8988T (cell line): ENCODE data around the gene SGMS2.
A peak's percentile ranks its signal among the peaks of the same experiment; 100 is the strongest.
"Not testable (repeated sequence)": the region's sequence is repeated elsewhere in the genome, so short reads cannot be mapped to it uniquely, and the experiment has no call there.

Source experiments
- DNase-seq: peaks from one replicate; pipeline ENCODE4 v3.0.0; 2011

Gene SGMS2

DNA sequence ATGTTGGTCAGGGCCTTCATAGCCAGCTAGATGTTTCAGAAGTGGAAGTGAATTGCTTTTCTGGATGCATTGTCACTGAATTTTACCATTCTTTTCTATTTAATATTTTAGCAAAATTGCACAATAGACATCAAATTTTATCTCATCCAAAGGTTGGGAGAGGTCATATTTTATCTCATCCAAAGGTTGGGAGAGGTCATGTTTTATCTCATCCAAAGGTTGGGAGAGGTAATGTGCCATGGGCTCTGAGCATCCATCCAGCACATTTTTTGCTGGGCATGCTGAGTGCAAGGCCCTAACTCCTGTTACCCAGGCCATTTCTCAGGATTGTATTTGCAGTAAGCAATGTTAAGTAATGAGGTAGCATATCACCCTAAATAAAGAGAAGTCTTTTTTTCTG, 91.9 kb downstream of the SGMS2 start:
- DNase-seq = no peak

- DNase-seq = no peak
Observed at GRCh38 chr4:107917500-107917899, 92.8 kb downstream of the SGMS2 start.

DNA sequence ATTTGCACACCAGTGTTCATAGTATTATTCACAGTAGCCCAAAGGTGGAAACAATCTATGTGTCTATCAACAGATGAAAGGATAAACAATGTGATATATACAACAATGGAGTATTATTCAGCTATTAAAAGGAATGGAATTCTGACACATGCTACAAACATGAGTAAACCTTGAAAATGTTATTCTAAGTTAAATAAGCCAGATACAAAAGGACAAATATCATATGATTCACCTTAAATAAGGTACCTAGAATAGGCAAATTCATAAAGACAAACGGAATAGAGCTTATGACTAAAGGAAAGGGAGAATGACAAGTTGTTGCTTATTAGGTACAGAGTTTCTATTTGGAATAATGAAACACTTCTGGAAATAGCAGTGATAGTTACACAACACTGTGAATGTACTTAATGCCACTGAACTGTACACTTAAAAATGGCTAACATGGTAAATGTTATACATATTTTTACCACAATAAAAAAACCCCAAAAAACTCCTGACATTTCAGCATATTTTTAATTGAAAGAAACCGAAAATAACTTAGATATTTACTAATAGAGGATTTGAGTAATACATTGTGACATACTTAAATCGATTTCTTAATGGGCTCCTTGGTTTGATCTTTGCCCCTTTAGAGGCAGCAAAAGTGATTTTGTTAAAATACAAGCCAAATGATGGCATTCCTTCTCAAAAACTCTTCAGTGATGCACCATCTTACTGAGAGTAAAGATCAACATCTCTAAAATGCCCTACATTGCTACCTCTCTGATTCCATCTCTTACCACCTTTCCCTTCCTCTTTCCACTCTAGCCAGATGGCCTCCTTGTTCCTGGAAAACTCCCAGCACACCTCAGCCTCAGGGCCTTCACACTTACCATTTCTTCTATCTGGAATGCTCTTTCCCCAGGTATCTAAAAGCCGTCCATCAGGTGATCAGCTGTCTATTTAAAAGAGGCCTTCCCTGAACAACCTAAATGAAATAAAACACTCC, 98.0 kb downstream of the SGMS2 start:
- no peak for DNase-seq

DNA sequence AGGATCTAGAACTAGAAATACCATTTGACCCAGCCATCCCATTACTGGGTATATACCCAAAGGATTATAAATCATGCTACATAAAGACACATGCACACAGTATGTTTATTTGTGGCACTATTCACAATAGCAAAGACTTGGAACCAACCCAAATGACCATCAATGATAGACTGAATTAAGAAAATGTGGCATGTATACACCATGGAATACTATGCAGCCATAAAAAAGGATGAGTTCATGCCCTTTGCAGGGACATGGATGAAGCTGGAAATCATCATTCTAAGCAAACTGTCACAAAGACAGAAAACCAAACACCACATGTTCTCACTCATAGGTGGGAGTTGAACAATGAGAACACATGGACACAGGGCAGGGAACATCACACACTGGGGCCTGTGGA, 101.0 kb downstream of the SGMS2 start:
- not testable (repeated sequence) for DNase-seq

- not testable (repeated sequence) for DNase-seq
Observed at GRCh38 chr4:107926875-107927274, 102.1 kb downstream of the SGMS2 start.

DNA sequence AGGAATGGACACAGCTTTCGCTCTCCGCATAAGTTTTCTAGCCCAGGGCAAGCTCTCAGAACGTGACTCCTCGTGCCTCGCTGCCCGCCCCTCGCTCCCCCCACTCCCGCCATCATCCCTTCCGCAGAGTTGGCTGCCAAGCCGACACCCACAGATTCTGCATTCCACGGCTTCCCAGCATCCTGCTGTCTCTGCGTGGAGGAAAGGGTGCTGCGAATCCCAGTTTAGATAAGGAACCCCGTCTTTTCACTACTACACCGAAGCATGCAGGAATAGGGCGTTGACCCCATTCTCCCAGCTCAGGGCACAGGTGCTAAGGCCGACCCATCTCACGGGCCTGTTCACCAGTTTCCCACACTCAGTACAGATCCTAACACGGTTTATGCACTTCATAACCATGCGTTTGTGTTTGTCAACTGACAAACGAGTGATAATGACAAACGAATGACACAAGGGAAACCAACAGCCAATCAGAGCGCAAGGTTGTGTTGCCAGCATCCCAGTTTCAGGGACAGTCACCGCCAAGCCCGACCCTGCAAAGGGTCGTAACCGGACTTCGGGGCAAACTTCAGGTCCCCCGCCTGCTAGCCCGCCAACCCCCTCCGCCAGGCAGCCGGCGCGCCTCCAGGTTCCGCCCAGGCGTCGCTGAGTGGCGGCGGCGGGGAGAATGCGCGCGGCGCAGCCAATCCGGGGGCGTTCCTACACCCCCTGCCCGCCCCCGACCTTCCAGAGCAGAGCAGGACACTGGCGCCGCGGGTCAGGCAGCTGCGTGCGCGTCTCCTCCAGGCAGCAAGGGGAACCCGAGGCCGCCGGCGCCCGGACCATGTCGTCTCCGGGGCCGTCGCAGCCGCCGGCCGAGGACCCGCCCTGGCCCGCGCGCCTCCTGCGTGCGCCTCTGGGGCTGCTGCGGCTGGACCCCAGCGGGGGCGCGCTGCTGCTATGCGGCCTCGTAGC, 106.4 kb downstream of the SGMS2 start, which contains the start of gene CYP2U1:
TSS of gene CYP2U1 (plus strand) at position 729 of the 954 bp plus-strand sequence. CDS start at position 824, 95 bp downstream.
- DNase-seq = peak; percentile 75

DNA sequence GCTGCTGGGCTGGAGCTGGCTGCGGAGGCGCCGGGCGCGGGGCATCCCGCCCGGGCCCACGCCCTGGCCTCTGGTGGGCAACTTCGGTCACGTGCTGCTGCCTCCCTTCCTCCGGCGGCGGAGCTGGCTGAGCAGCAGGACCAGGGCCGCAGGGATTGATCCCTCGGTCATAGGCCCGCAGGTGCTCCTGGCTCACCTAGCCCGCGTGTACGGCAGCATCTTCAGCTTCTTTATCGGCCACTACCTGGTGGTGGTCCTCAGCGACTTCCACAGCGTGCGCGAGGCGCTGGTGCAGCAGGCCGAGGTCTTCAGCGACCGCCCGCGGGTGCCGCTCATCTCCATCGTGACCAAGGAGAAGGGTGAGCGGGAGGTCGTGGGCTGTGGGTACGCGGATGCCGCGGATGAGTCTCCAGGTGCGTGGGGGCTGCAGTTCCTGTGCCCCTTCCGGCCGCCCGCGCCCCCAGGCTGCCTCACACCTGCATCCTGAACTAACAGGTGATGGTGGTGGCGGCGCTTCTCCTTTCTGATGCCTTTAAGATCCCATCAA, 107.1 kb downstream of the SGMS2 start:
- no peak for DNase-seq

DNA sequence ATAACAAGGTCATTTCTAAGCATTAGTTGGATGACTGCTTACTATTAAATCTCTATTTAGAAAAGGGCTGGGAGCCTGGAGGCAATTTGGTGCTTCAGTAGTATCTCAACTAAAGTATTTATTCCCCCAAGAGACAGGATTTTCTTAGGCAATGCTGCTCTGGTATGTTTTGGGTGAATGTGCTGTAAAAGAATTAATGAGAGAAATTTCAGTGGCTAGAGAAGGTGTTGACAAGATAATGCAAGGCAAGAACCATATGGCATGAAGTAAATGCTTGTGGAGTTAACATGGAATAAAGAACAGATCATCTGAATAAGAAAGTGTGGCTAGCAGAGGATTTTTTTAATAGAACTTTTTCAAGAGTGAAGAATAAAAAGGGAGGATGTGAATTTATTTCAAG, 110.5 kb downstream of the SGMS2 start:
- DNase-seq = no peak

DNA sequence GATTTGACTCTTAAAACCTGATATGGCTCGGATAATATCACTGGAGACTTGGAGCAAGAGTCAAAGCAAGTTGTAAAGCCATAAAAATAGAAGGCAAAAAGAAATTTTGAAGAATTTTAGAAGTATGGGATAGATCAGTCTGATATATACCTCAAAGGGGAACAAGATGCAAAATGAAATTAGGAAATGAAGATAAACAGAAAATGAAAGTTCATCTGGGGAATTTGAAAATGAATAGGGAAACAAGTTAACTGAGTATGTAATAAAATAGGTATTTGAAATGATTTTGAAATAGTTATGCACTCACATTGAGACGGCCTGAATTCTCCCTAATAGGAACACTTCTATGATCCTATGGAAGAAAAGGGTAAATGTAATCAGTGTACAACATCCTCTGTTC, 112.3 kb downstream of the SGMS2 start:
- no peak for DNase-seq

- DNase-seq = no peak
Observed at GRCh38 chr4:107939307-107939706, 114.6 kb downstream of the SGMS2 start.

- no peak for DNase-seq
Observed at GRCh38 chr4:107945809-107946208, 121.1 kb downstream of the SGMS2 start.

GRCh38 chr4:107950746-107951540, 126.2 kb downstream of the SGMS2 start:
- DNase-seq = no peak

DNA sequence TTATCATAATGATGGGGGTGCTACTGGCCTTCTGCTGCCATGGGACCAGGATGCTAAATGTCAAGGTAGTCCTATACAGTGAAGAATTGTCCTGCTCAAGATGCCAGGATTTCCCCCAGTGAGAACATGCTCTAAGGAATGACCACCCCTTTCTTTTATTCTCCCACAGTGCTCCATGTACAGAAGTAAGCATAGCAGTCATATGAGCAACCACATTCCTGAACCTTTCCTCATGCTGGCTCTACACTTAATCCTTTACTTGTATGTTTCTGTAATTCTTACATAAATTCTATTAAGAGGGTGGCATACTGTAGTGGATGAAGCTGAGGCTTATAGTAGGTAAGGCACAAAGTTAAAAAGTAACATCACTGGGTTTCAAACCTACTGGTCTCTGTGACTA, 126.8 kb downstream of the SGMS2 start:
- DNase-seq = no peak

- no peak for DNase-seq
Observed at GRCh38 chr4:107956011-107956410, 131.3 kb downstream of the SGMS2 start.
